K562 (cell line): ENCODE data around the gene G6PC2. TPM values are rescaled to one million over a fixed set of nuclear protein-coding genes. Genes with fewer than 3 reads are reported as not detected.

Experiments
- CCAR2 ChIP-seq: fragments of 200-400 bp; formaldehyde crosslinking; IDR thresholded peaks from 2 replicates; pipeline ENCODE4 v1.6.1; 2017; ENCODE audit warnings: mild to moderate bottlenecking, low read depth, low read length
- HDAC1 ChIP-seq, 2 experiments: fragments of 450-650 bp; IDR thresholded peaks; 2 replicates each; pipeline ENCODE4 v1.6.1; 2016 to 2017; ENCODE audit warnings: inconsistent platforms in 1 of 2, mild to moderate bottlenecking in 1 of 2, moderate library complexity in 1 of 2
- MXI1 ChIP-seq: IDR thresholded peaks from 2 replicates; pipeline ENCODE4 v1.6.1; 2011; ENCODE audit warnings: low read depth, mild to moderate bottlenecking, improper control_type of control experiment, low read length
- NCOA6 ChIP-seq: fragments of 450-650 bp; IDR thresholded peaks from 2 replicates; pipeline ENCODE4 v1.6.1; 2017; ENCODE audit warnings: mild to moderate bottlenecking
- ZNF740 ChIP-seq, 3 experiments: fragments of 200-800 bp in 1 of 3; sonication (Bioruptor generic) in 1 of 3; sonication (generic) in 1 of 3; formaldehyde crosslinking in 1 of 3; IDR thresholded peaks; 2 replicates each; pipeline versions ENCODE4 v1.6.1 to v1.8.0; 2016 to 2022; ENCODE audit warnings: mild to moderate bottlenecking in 2 of 3, missing compliant biosample characterization in 2 of 3, missing genetic modification characterization in 2 of 3, missing genetic modification reagents in 1 of 3
- polyA plus RNA-seq, 8 experiments: library from polyadenylated mRNA; depleted of rRNA in 4 of 8; stranded (reverse) in 5 of 8; unstranded in 3 of 8; fragments of >200 nt; fragmentation: Nextera tagmentation in 2 of 8; fragmentation: Illumina TruSeq in 1 of 8; extraction: Ambion mirVana in 2 of 8; extraction: Trizol in 1 of 8; gene quantifications; 2 replicates each; pipeline versions ENCODE4 v1.2.1 to v1.2.3, GENCODE V29; 2011 to 2014; ENCODE audit warnings: inconsistent platforms in 1 of 8, missing spikeins in 1 of 8
- total RNA-seq, 7 experiments: library from RNA; depleted of rRNA in 6 of 7; stranded (reverse); fragments of >200 nt in 6 of 7; fragmentation: Illumina TruSeq in 2 of 7; extraction: Trizol in 2 of 7; gene quantifications; 2 replicates each; pipeline versions ENCODE4 v1.2.1 to v1.2.3, GENCODE V29; 2011 to 2021; ENCODE audit warnings: low replicate concordance in 1 of 7
- TF ChIP-seq, protein P1 (sequence below), 2 experiments: fragments of 450-650 bp in 1 of 2; IDR thresholded peaks; 2 replicates each; pipeline ENCODE4 v1.6.1; 2011 to 2017; ENCODE audit warnings: low read depth in 2 of 2, antibody characterized with exemption in 1 of 2, borderline replicate concordance in 1 of 2, low read length in 1 of 2, mild to moderate bottlenecking in 1 of 2, mixed read lengths in 1 of 2; ENCODE audit not compliant: control insufficient read depth in 1 of 2
- TF ChIP-seq, protein P2 (sequence below), 2 experiments: IDR thresholded peaks in 1 of 2; conservative IDR thresholded peaks in 1 of 2; 2 replicates each; pipeline ENCODE4 v1.6.1; 2016; ENCODE audit warnings: low read depth in 2 of 2, mild to moderate bottlenecking in 1 of 2, missing compliant biosample characterization in 1 of 2, missing genetic modification characterization in 1 of 2, moderate library complexity in 1 of 2

The G6PC2 gene
- total and polyA plus RNA-seq, 9 of the 15 experiments (the other 6 are each of a cell fraction or from before 2014, with no cell fraction given): 0.03 to 0.15 TPM; not detected in 7

DNA sequence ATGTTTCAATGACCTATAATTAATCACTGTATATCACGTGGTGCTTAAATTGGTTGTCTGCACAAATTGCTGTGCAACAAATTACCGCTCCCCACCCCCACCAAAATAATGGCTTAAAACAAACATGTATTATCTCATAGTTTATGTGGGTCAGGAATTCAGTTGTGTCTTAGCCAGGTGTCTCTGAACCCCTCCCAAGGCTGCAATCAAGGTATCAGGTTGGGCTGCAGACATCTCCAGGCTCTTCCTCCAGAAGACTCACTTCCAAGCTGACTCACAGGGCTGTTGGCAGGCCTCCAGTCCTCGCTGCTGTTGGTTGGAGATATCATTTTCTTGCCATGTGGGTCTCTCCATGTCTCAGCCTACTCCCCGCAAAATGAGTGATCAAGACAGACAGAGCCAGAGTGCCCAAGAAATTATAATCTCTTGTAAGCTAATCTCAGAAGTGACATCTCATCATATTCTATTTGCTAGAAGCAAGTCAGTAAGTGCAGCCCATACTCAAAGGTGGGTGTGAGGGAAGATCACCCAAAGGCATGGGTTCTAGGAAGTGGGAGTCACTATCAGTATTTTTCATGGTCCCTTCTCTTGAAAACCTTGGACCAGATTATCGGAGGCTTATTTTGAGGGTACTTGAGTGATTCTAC, 49.3 kb upstream of the G6PC2 start (continued):
- peak in 1 of 2 experiments; percentile 82; a peak in 2 of 4 replicates for TF ChIP-seq HDAC1 (IDR thresholded peaks at IDR 0.05)
- TF ChIP-seq, protein P1, sequence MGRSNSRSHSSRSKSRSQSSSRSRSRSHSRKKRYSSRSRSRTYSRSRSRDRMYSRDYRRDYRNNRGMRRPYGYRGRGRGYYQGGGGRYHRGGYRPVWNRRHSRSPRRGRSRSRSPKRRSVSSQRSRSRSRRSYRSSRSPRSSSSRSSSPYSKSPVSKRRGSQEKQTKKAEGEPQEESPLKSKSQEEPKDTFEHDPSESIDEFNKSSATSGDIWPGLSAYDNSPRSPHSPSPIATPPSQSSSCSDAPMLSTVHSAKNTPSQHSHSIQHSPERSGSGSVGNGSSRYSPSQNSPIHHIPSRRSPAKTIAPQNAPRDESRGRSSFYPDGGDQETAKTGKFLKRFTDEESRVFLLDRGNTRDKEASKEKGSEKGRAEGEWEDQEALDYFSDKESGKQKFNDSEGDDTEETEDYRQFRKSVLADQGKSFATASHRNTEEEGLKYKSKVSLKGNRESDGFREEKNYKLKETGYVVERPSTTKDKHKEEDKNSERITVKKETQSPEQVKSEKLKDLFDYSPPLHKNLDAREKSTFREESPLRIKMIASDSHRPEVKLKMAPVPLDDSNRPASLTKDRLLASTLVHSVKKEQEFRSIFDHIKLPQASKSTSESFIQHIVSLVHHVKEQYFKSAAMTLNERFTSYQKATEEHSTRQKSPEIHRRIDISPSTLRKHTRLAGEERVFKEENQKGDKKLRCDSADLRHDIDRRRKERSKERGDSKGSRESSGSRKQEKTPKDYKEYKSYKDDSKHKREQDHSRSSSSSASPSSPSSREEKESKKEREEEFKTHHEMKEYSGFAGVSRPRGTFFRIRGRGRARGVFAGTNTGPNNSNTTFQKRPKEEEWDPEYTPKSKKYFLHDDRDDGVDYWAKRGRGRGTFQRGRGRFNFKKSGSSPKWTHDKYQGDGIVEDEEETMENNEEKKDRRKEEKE (IDR thresholded peaks at IDR 0.05; ENCODE audit: borderline replicate concordance in 1 of 2, control insufficient read depth in 1 of 2, low read depth in 2 of 2, low read length in 1 of 2): 0 out of 4 replicates have a peak, but pooled peaks of 1 of the 2 experiments have one; percentile 55
- TF ChIP-seq, protein P2, sequence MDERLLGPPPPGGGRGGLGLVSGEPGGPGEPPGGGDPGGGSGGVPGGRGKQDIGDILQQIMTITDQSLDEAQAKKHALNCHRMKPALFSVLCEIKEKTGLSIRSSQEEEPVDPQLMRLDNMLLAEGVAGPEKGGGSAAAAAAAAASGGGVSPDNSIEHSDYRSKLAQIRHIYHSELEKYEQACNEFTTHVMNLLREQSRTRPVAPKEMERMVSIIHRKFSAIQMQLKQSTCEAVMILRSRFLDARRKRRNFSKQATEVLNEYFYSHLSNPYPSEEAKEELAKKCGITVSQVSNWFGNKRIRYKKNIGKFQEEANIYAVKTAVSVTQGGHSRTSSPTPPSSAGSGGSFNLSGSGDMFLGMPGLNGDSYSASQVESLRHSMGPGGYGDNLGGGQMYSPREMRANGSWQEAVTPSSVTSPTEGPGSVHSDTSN (CRISPR knock-in tag; IDR thresholded peaks at IDR 0.05; ENCODE audit: low read depth): no peak
- TF ChIP-seq, protein P2 (tag; conservative IDR thresholded peaks at IDR 0.05; ENCODE audit: low read depth): peak; percentile 83
- TF ChIP-seq CCAR2: no peak
- TF ChIP-seq MXI1: peak; percentile 80
- no peak for TF ChIP-seq NCOA6
- no peak for TF ChIP-seq ZNF740 (CRISPR knock-in tag; IDR thresholded peaks at IDR 0.05)
- TF ChIP-seq ZNF740 (tag; IDR thresholded peaks at IDR 0.05): no peak; a peak in 1 of 4 replicates
